DOHH2 (cell line): Measurements from ENCODE around the gene VSTM2B.

Source experiments
- H3F3A ChIP-seq: fragments of 200-600 bp; sonication (generic), shearing (Covaris generic); 2 replicates; pipeline ENCODE4 v1.6.0; 2016; ENCODE audit warnings: antibody characterized with exemption, mild to moderate bottlenecking; ENCODE audit not compliant: control insufficient read depth, insufficient read depth
- H3K27ac ChIP-seq: fragments of 200-600 bp; sonication (generic); 2 replicates; pipeline ENCODE4 v1.5.1; 2014; ENCODE audit warnings: low read depth, mild to moderate bottlenecking, low read length, moderate library complexity
- H3K27me3 ChIP-seq: fragments of 200-600 bp; sonication (generic); 2 replicates; pipeline ENCODE4 v1.6.1; 2014; ENCODE audit warnings: mild to moderate bottlenecking, low read length, mixed read lengths; ENCODE audit not compliant: control insufficient read depth
- H3K36me3 ChIP-seq: fragments of 200-600 bp; sonication (generic); 2 replicates; pipeline ENCODE4 v1.6.1; 2014; ENCODE audit warnings: mild to moderate bottlenecking, low read length, moderate library complexity, mixed read lengths; ENCODE audit not compliant: control insufficient read depth
- H3K4me1 ChIP-seq: fragments of 200-600 bp; sonication (generic); 2 replicates; pipeline ENCODE4 v1.6.1; 2014; ENCODE audit warnings: mild to moderate bottlenecking, low read length, mixed read lengths; ENCODE audit not compliant: control insufficient read depth
- H3K4me2 ChIP-seq: fragments of 200-600 bp; sonication (generic); 2 replicates; pipeline ENCODE4 v1.6.0; 2014; ENCODE audit warnings: mild to moderate bottlenecking, low read length, moderate library complexity
- H3K4me3 ChIP-seq: fragments of 200-600 bp; sonication (generic); 2 replicates; pipeline ENCODE4 v1.5.1; 2014; ENCODE audit warnings: mild to moderate bottlenecking, low read length, mixed read lengths
- H3K79me2 ChIP-seq: fragments of 200-600 bp; sonication (generic); 2 replicates; pipeline ENCODE4 v1.6.1; 2014; ENCODE audit warnings: mild to moderate bottlenecking, low read length, mixed read lengths; ENCODE audit not compliant: control insufficient read depth
- H3K9me2 ChIP-seq: fragments of 200-600 bp; sonication (generic); replicated peaks from 2 replicates; pipeline ENCODE4 v1.6.1; 2014; ENCODE audit warnings: mild to moderate bottlenecking, low read length, mixed read lengths; ENCODE audit not compliant: control insufficient read depth
- H3K9me3 ChIP-seq: fragments of 200-600 bp; sonication (generic); 2 replicates; pipeline ENCODE4 v1.6.1; 2014; ENCODE audit warnings: antibody characterized with exemption, low read length, mixed read lengths; ENCODE audit not compliant: control insufficient read depth, insufficient read depth
- H4K20me1 ChIP-seq: fragments of 200-600 bp; sonication (generic); 2 replicates; pipeline ENCODE4 v1.6.0; 2014; ENCODE audit warnings: low read depth, mild to moderate bottlenecking, antibody characterized with exemption, low read length, moderate library complexity; ENCODE audit not compliant: control insufficient read depth, insufficient read depth
- EZH2phosphoT487 ChIP-seq: fragments of 200-600 bp; sonication (generic); IDR thresholded peaks from 2 replicates; pipeline ENCODE4 v1.6.1; 2017; ENCODE audit warnings: borderline replicate concordance, mild to moderate bottlenecking, antibody characterized with exemption, low read length, moderate library complexity, mixed read lengths
- TF ChIP-seq, protein P1 (sequence below): fragments of 200-600 bp; sonication (generic); IDR thresholded peaks from one replicate; pipeline ENCODE4 v1.5.1; 2014; ENCODE audit warnings: antibody characterized with exemption, mild to moderate bottlenecking, low read depth, low read length; ENCODE audit not compliant: poor library complexity, severe bottlenecking

VSTM2B gene

DNA sequence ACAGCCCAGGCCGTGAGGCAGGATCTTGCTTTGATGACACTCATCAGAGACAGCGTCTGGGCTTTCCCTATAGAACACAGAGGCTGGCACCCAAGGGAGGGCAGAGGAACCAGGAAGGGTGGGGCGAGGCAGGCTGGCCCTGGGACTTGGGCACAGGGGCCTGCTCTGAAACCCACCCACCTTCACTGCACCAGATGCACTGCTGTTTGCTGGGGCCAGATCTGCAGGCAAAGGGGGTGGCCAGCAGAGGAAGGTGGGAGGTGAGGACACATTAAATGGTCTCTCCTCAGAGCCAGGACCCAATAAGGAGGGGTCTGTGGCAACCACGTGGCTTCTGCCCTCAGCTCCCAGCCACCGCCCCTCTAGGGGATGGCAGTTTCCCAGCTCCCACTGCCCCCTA lies 6.6 kb upstream of the VSTM2B start:
- Histone ChIP-seq H3K4me1 (no peaks in the 10 kb centered on the region), H3K36me3 (no peaks in the 10 kb centered on the region), H3K4me3 (no peak overlapping the region), H3K27ac (no peak overlapping the region), H3K4me2 (no peak overlapping the region), H3K79me2 (no peaks in the 10 kb centered on the region), H4K20me1 (no peaks in the 10 kb centered on the region), H3K9me3 (no peaks in the 10 kb centered on the region), H3K9me2 (no peaks in the 10 kb centered on the region), H3F3A (no peaks in the 10 kb centered on the region), H3K27me3 (no peaks in the 10 kb centered on the region)
- no peak for TF ChIP-seq EZH2phosphoT487
- TF ChIP-seq, protein P1, sequence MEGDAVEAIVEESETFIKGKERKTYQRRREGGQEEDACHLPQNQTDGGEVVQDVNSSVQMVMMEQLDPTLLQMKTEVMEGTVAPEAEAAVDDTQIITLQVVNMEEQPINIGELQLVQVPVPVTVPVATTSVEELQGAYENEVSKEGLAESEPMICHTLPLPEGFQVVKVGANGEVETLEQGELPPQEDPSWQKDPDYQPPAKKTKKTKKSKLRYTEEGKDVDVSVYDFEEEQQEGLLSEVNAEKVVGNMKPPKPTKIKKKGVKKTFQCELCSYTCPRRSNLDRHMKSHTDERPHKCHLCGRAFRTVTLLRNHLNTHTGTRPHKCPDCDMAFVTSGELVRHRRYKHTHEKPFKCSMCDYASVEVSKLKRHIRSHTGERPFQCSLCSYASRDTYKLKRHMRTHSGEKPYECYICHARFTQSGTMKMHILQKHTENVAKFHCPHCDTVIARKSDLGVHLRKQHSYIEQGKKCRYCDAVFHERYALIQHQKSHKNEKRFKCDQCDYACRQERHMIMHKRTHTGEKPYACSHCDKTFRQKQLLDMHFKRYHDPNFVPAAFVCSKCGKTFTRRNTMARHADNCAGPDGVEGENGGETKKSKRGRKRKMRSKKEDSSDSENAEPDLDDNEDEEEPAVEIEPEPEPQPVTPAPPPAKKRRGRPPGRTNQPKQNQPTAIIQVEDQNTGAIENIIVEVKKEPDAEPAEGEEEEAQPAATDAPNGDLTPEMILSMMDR = no peak

DNA sequence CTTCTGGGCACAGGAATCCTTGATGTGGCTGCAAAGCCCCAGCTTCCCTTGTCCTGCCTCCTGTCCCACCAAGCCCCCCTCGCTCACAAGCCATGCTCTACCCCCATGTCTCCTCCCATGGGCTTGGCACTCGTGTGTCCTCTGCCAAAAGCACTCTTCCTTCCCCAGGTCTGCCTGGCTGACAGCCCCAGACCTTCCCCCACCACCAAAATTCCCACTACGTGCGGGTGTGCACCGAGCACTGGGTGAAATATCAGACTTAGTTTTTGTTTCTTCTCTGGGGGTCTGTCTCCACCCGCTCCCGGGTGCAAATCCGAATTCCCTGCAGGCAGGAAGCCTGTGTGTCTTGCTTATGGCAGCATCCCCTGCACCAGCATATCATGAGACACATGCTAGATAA lies 5.9 kb upstream of the VSTM2B start:
- Histone ChIP-seq H4K20me1 (no peaks in the 10 kb centered on the region), H3K79me2 (no peaks in the 10 kb centered on the region), H3F3A (no peaks in the 10 kb centered on the region), H3K4me1 (no peaks in the 10 kb centered on the region), H3K27ac (no peak overlapping the region), H3K36me3 (no peaks in the 10 kb centered on the region), H3K4me3 (no peak overlapping the region), H3K4me2 (no peak overlapping the region), H3K9me3 (no peaks in the 10 kb centered on the region), H3K27me3 (no peaks in the 10 kb centered on the region), H3K9me2 (no peaks in the 10 kb centered on the region)
- TF ChIP-seq, protein P1 = no peak
- no peak for TF ChIP-seq EZH2phosphoT487

- H3K27me3 ChIP-seq = no peaks in the 10 kb centered on the region
- no peaks in the 10 kb centered on the region for H3K4me1 ChIP-seq
- H3K27ac ChIP-seq = no peak overlapping the region
- no peak overlapping the region for H3K4me3 ChIP-seq
- no peaks in the 10 kb centered on the region for H3K79me2 ChIP-seq
- H4K20me1 ChIP-seq = no peaks in the 10 kb centered on the region
- H3F3A ChIP-seq = no peaks in the 10 kb centered on the region
- no peaks in the 10 kb centered on the region for H3K36me3 ChIP-seq
- no peaks in the 10 kb centered on the region for H3K9me3 ChIP-seq
- no peak overlapping the region for H3K4me2 ChIP-seq
- TF ChIP-seq, protein P1 = no peak
- TF ChIP-seq EZH2phosphoT487 = no peak
- no peaks in the 10 kb centered on the region for H3K9me2 ChIP-seq
Measured at GRCh38 chr19:29520390-29520789, 5.4 kb upstream of the VSTM2B start.
